K562 (cell line): Measurements from ENCODE around the gene PLXNA2. TPM values are rescaled to one million over a fixed set of nuclear protein-coding genes. Genes with fewer than 3 reads are reported as not detected.

Source experiments
- ATAC-seq: fragments of 200-7000 bp; cut with Tn5 transposase; 3 replicates; pipeline ENCODE4 v1.9.1; 2020; ENCODE audit warnings: moderate library complexity
- BruUV-seq: library from RNA; stranded (reverse); fragments of 400-500 nt; replicated peaks from 2 replicates; lab custom pipeline; 2021; lab: Mats Ljungman, UMichigan
- CTCF ChIA-PET: fragments of 300-600 bp; formaldehyde crosslinking; extraction: SDS; loops from one replicate; lab custom pipeline; 2021; ENCODE audit warnings: low intra/inter-chr PET ratio; lab: Yijun Ruan, JAX
- POLR2A ChIA-PET: fragments of 300-600, 350-650 bp; sonication (Branson Sonifier 250); formaldehyde crosslinking; extraction: SDS; loops from one replicate; lab custom pipeline; 2021; ENCODE audit warnings: antibody characterized with exemption, inconsistent platforms; lab: Yijun Ruan, JAX
- DNase-seq, 4 experiments: peaks; one replicate each; pipeline versions ENCODE4 v3.0.0 to v3.0.0-alpha.2; 2011 to 2018; ENCODE audit warnings: low spot score in 3 of 4, mixed read lengths in 3 of 4; ENCODE audit errors: extremely low read depth in 1 of 4
- FAIRE-seq: peaks from 2 replicates; lab custom pipeline; 2011; peaks lifted over from hg19 to GRCh38; lab: Jason Lieb, UNC
- H2AFZ ChIP-seq: 2 replicates; pipeline ENCODE4 v1.6.0; 2011; ENCODE audit warnings: low read depth, low read length, control low read depth, inconsistent platforms
- H3K27ac ChIP-seq: fragments of 200-600 bp; 3 replicates; pipeline ENCODE4 v1.8.0; 2011; ENCODE audit warnings: low read depth, mild to moderate bottlenecking, control low read depth, inconsistent platforms, low read length, moderate library complexity, mixed read lengths; ENCODE audit errors: extremely low read depth
- H3K27me3 ChIP-seq, 2 experiments: fragments of 300-600 bp in 1 of 2; 2 replicates in 1 of 2; 3 replicates in 1 of 2; pipeline versions ENCODE4 v1.6.0 to v1.8.0; 2011; ENCODE audit warnings: inconsistent platforms in 2 of 2, low read length in 2 of 2, mild to moderate bottlenecking in 1 of 2, mixed read lengths in 1 of 2, moderate library complexity in 1 of 2; ENCODE audit not compliant: control insufficient read depth in 2 of 2, insufficient read depth in 2 of 2
- H3K36me3 ChIP-seq: fragments of 300-600 bp; 3 replicates; pipeline ENCODE4 v1.8.0; 2011; ENCODE audit warnings: mild to moderate bottlenecking, low read length, inconsistent platforms; ENCODE audit not compliant: control insufficient read depth, insufficient read depth
- H3K4me1 ChIP-seq, 2 experiments: fragments of 200-600 bp in 1 of 2; replicated peaks in 1 of 2; 2 replicates in 1 of 2; 3 replicates in 1 of 2; pipeline versions ENCODE4 v1.5.1 to v1.8.0; 2011; ENCODE audit warnings: inconsistent platforms in 2 of 2, low read length in 2 of 2, mild to moderate bottlenecking in 1 of 2, mixed read lengths in 1 of 2, moderate library complexity in 1 of 2; ENCODE audit not compliant: control insufficient read depth in 2 of 2, insufficient read depth in 2 of 2
- H3K4me2 ChIP-seq: 2 replicates; pipeline ENCODE4 v1.6.1; 2011; ENCODE audit warnings: low read length, control low read depth, inconsistent platforms, mixed read lengths; ENCODE audit not compliant: insufficient read depth
- H3K4me3 ChIP-seq: fragments of 200-600 bp; sonication (generic), shearing (Covaris generic); 2 replicates; pipeline ENCODE4 v1.5.1; 2016; ENCODE audit warnings: control low read depth, inconsistent platforms
- H3K79me2 ChIP-seq: fragments of 200-600 bp; 3 replicates; pipeline ENCODE4 v1.8.0; 2011; ENCODE audit warnings: low read length, inconsistent platforms; ENCODE audit not compliant: control insufficient read depth, insufficient read depth
- H3K9ac ChIP-seq, 2 experiments: 2 replicates each; pipeline versions ENCODE4 v1.6.0 to v1.6.1; 2011; ENCODE audit warnings: low read depth in 2 of 2, low read length in 2 of 2, control low read depth in 1 of 2, inconsistent platforms in 1 of 2, mild to moderate bottlenecking in 1 of 2, mixed read lengths in 1 of 2; ENCODE audit not compliant: insufficient read depth in 1 of 2
- H3K9me1 ChIP-seq: one replicate; pipeline ENCODE4 v1.6.0; 2011; ENCODE audit warnings: inconsistent platforms, mild to moderate bottlenecking, low read length, moderate library complexity; ENCODE audit not compliant: control insufficient read depth, insufficient read depth
- H3K9me3 ChIP-seq: replicated peaks from 2 replicates; pipeline ENCODE4 v1.5.1; 2011; ENCODE audit warnings: low read depth, low read length, inconsistent platforms; ENCODE audit not compliant: control insufficient read depth, insufficient read depth
- H4K20me1 ChIP-seq: replicated peaks from 2 replicates; pipeline ENCODE4 v1.6.1; 2011; ENCODE audit warnings: low read length, inconsistent platforms, mixed read lengths; ENCODE audit not compliant: control insufficient read depth, insufficient read depth
- ATF1 ChIP-seq, 2 experiments: fragments of 450-650 bp in 1 of 2; IDR thresholded peaks; 2 replicates each; pipeline ENCODE4 v1.6.1; 2016; ENCODE audit warnings: missing compliant biosample characterization in 1 of 2, missing genetic modification characterization in 1 of 2
- ATF4 ChIP-seq: fragments of 450-650 bp; formaldehyde crosslinking; IDR thresholded peaks from 2 replicates; pipeline ENCODE4 v1.4.0; 2022; ENCODE audit warnings: mild to moderate bottlenecking, moderate library complexity
- ATF6 ChIP-seq: sonication (generic); formaldehyde crosslinking; IDR thresholded peaks from 2 replicates; pipeline ENCODE4 v1.4.0; 2020; ENCODE audit warnings: mild to moderate bottlenecking, missing genetic modification reagents
- CC2D1A ChIP-seq: fragments of 450-650 bp; IDR thresholded peaks from 2 replicates; pipeline ENCODE4 v1.6.1; 2017; ENCODE audit warnings: mild to moderate bottlenecking
- ETS2 ChIP-seq: IDR thresholded peaks from 2 replicates; pipeline ENCODE4 v1.6.1; 2016; ENCODE audit warnings: borderline replicate concordance, missing genetic modification characterization, mild to moderate bottlenecking, moderate library complexity, missing compliant biosample characterization; ENCODE audit not compliant: poor library complexity, severe bottlenecking
- HDGF ChIP-seq: fragments of 450-650 bp; IDR thresholded peaks from 2 replicates; pipeline ENCODE4 v1.6.1; 2016
- MAX ChIP-seq: sonication (generic); formaldehyde crosslinking; IDR thresholded peaks from 2 replicates; pipeline ENCODE4 v1.9.0; 2022; ENCODE audit warnings: mild to moderate bottlenecking, missing genetic modification reagents
- NCOR1 ChIP-seq: fragments of 450-650 bp; IDR thresholded peaks from 2 replicates; pipeline ENCODE4 v1.6.1; 2016; ENCODE audit warnings: mild to moderate bottlenecking, moderate library complexity
- PURB ChIP-seq: sonication (generic); formaldehyde crosslinking; IDR thresholded peaks from 2 replicates; pipeline ENCODE4 v1.9.0; 2021; ENCODE audit warnings: low read depth, mild to moderate bottlenecking, missing genetic modification reagents
- RBM17 ChIP-seq: fragments of 200-400 bp; formaldehyde crosslinking; IDR thresholded peaks from 2 replicates; pipeline ENCODE4 v1.6.1; 2017; ENCODE audit warnings: low read depth, mild to moderate bottlenecking, low read length, borderline replicate concordance
- SRSF3 ChIP-seq: fragments of 200-400 bp; formaldehyde crosslinking; IDR thresholded peaks from 2 replicates; pipeline ENCODE4 v1.6.1; 2016; ENCODE audit warnings: mild to moderate bottlenecking, low read length, moderate library complexity; ENCODE audit not compliant: insufficient read depth
- TEAD1 ChIP-seq, 2 experiments: fragments of 450-650 bp in 1 of 2; sonication (generic) in 1 of 2; formaldehyde crosslinking; IDR thresholded peaks; 2 replicates each; pipeline versions ENCODE4 v1.4.0 to v1.8.0; 2020 to 2022; ENCODE audit warnings: mild to moderate bottlenecking in 2 of 2, missing genetic modification reagents in 1 of 2
- YY1 ChIP-seq, 3 experiments: IDR thresholded peaks; 2 replicates each; pipeline ENCODE4 v1.6.1; 2011; ENCODE audit warnings: low read length in 2 of 3, mild to moderate bottlenecking in 2 of 3, moderate library complexity in 2 of 3, borderline replicate concordance in 1 of 3, control low read depth in 1 of 3, low read depth in 1 of 3; ENCODE audit not compliant: insufficient read depth in 3 of 3, insufficient replicate concordance in 2 of 3, control insufficient read depth in 1 of 3, insufficient read length in 1 of 3; ENCODE audit errors: extremely low read depth in 1 of 3
- ZFPM2 ChIP-seq: fragments of 250-450 bp; sonication (Bioruptor Pico); IDR thresholded peaks from 2 replicates; pipeline ENCODE4 v1.5.1; 2022; ENCODE audit warnings: mild to moderate bottlenecking
- ZNF133 ChIP-seq: fragments of 250-450 bp; sonication (Bioruptor Pico); IDR thresholded peaks from 2 replicates; pipeline ENCODE4 v1.4.0; 2020; ENCODE audit warnings: mild to moderate bottlenecking
- ZNF354B ChIP-seq: fragments of 250-450 bp; sonication (Bioruptor Pico); IDR thresholded peaks from 2 replicates; pipeline ENCODE4 v1.4.0; 2020
- ZNF449 ChIP-seq: fragments of 250-450 bp; sonication (Bioruptor Pico); IDR thresholded peaks from 2 replicates; pipeline ENCODE4 v1.8.0; 2022; ENCODE audit warnings: moderate library complexity, mild to moderate bottlenecking, inconsistent platforms
- ZNF79 ChIP-seq: fragments of 250-450 bp; sonication (Bioruptor Pico); IDR thresholded peaks from 2 replicates; pipeline ENCODE4 v1.4.0; 2020; ENCODE audit warnings: low read depth, mild to moderate bottlenecking, moderate library complexity
- WGBS: fragments of 100-300 bp; shearing (Covaris generic); methylation state at CpG from one replicate; pipeline ENCODE4 v1.1.6; 2016; ENCODE audit warnings: low coverage, mixed read lengths; ENCODE audit not compliant: insufficient coverage; ENCODE audit errors: missing lambda C conversion rate; 5-methylcytosine and 5-hydroxymethylcytosine counted together
- in situ Hi-C: fragments of 300-500 bp; cut with MboI; formaldehyde crosslinking; loops from 4 replicates; pipeline ENCODE4 v1.15.0; 2018; ENCODE audit warnings: inconsistent platforms, mixed read lengths
- intact Hi-C: fragments of 100-400 bp; cut with micrococcal nuclease; formaldehyde crosslinking; loops from 2 replicates; pipeline ENCODE4 v1.14.2; 2022
- polyA plus RNA-seq, 8 experiments: library from polyadenylated mRNA; depleted of rRNA in 4 of 8; stranded (reverse) in 5 of 8; unstranded in 3 of 8; fragments of >200 nt; fragmentation: Nextera tagmentation in 2 of 8; fragmentation: Illumina TruSeq in 1 of 8; extraction: Ambion mirVana in 2 of 8; extraction: Trizol in 1 of 8; gene quantifications; 2 replicates each; pipeline versions ENCODE4 v1.2.1 to v1.2.3, GENCODE V29; 2011 to 2014; ENCODE audit warnings: inconsistent platforms in 1 of 8, missing spikeins in 1 of 8
- total RNA-seq, 7 experiments: library from RNA; depleted of rRNA in 6 of 7; stranded (reverse); fragments of >200 nt in 6 of 7; fragmentation: Illumina TruSeq in 2 of 7; extraction: Trizol in 2 of 7; gene quantifications; 2 replicates each; pipeline versions ENCODE4 v1.2.1 to v1.2.3, GENCODE V29; 2011 to 2021; ENCODE audit warnings: low replicate concordance in 1 of 7

The PLXNA2 gene
- total and polyA plus RNA-seq, 9 of the 15 experiments (the other 6 are each of a cell fraction or from before 2014, with no cell fraction given) = 0.01 to 1.3 (median 0.32) TPM

GRCh38 chr1:208110296-208110695 lies 133.9 kb downstream of the PLXNA2 start:
- no peaks in the 10 kb centered on the region for H3K9me1 ChIP-seq
- FAIRE-seq = no peak
- 2% methylated on average over 4 of the region's 4 CpGs for WGBS
- no peaks in the 10 kb centered on the region for H3K36me3 ChIP-seq
- no peak for ATAC-seq
- CTCF ChIA-PET = no interaction called here
- no peaks in the 10 kb centered on the region for H4K20me1 ChIP-seq
- peaks cover 40 to 62% of the 10 kb centered on the region in 2 experiments for H3K27me3 ChIP-seq
- no peak overlapping the region for H3K27ac ChIP-seq
- H3K4me1 ChIP-seq = no peaks in the 10 kb centered on the region
- H3K9me3 ChIP-seq = no peaks in the 10 kb centered on the region
- no peak overlapping the region for H3K9ac ChIP-seq
- H2AFZ ChIP-seq = no peak overlapping the region
- no TSS peak for BruUV-seq
- POLR2A ChIA-PET = interaction anchor here (0.5 to 1.6 kb wide), 5 partner anchors 10 to 78 kb away, joined by 3 to 6 read pairs (median 4); no protein-coding TSS in a partner anchor
- no peak for DNase-seq
- H3K4me2 ChIP-seq = no peak overlapping the region
- in situ Hi-C loops = no loop called here
- intact Hi-C loops = no loop called here
- no peaks in the 10 kb centered on the region for H3K79me2 ChIP-seq
- no peak overlapping the region for H3K4me3 ChIP-seq
- TF ChIP-seq ZNF79 (CRISPR knock-in tag) (no peak), ATF6 (CRISPR knock-in tag) (no peak), ZNF133 (no peak), NCOR1 (no peak), ATF4 (CRISPR knock-in tag) (no peak), CC2D1A (no peak), PURB (CRISPR knock-in tag) (no peak), SRSF3 (no peak), RBM17 (no peak), MAX (CRISPR knock-in tag) (no peak), HDGF (no peak), ZFPM2 (CRISPR knock-in tag) (no peak), YY1 (IDR thresholded peaks at IDR 0.05; ENCODE audit: borderline replicate concordance in 1 of 3, control insufficient read depth in 1 of 3, extremely low read depth in 1 of 3, insufficient read depth in 3 of 3, insufficient read length in 1 of 3, insufficient replicate concordance in 2 of 3, low read depth in 1 of 3, low read length in 2 of 3) (no peak), ETS2 (no peak), ZNF449 (no peak), ATF1 (CRISPR knock-in tag; IDR thresholded peaks at IDR 0.05) (no peak), ATF1 (tag; IDR thresholded peaks at IDR 0.05) (no peak), TEAD1 (CRISPR knock-in tag; IDR thresholded peaks at IDR 0.05) (no peak), ZNF354B (CRISPR knock-in tag) (no peak)
